GM15510 (cell line): Measurements from ENCODE around the gene CUBN.

Experiments used
- POLR2A ChIP-seq: IDR thresholded peaks from 3 replicates; pipeline ENCODE4 v1.6.1; 2011; ENCODE audit warnings: borderline replicate concordance; ENCODE audit not compliant: insufficient read length; ENCODE audit errors: extremely low read depth

Gene CUBN

GRCh38 chr10:17129741-17130140, at the start of gene CUBN:
TSS of gene CUBN (minus strand) at chr10:17129811. CDS start at chr10:17129765, 46 bp downstream.
- TF ChIP-seq POLR2A = no peak

DNA sequence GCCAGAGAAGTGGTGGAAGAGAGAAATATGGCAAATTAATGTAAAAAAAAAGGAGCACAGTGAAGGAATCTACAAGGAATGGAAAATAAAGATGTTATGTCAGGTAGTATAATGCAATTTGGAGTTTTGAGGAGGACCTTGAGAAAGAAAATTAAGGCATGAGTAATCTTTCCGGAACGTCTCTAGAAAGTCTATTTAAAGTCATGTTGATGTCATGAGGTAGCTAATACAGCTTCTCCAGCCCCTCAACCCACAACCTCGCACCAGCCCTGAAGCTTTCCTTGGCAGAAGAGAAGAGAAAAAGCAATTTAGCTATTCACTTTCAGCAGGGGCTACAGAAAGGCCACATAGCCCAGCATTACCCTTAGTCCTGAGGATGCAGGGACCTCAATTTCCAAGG, 49.4 kb upstream of the CUBN start:
- TF ChIP-seq POLR2A = no peak

DNA sequence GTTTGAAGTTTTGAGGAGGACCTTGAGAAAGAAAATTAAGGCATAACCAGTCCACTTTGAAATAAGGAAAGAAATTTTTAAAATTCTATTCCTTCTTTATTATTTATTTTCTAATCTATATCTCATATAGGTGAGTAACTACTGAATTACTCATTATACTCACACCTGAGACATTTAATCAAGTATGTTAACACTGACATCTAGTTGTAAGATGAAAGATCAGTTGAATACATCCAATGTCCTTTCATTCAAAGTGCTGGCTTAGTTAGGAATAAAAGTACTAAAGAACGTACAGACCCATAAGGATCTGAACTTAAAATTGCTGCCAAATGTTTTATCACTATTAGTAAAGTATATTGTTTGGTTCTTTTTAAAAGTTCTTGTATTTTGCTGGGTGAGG, 48.4 kb upstream of the CUBN start:
- no peak for TF ChIP-seq POLR2A

GRCh38 chr10:17177014-17177413, 47.4 kb upstream of the CUBN start:
- TF ChIP-seq POLR2A = no peak

DNA sequence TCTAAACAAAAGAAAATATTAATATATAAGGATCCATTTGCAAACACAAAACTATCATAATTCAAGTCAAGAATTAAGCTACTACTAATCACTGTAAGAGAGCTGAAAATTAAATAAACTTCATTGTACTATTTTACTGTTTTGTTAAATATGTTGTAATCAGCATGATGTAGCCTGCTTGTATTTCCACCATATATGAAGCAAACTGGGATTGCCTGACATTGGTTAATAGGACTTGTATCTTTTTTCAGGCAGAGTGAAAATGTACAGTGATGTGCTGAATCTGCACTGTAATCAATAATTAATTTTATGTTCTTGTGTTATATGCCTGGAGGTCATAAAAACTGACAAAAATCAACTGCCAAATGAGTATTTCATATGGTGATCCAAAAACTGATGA, 46.5 kb upstream of the CUBN start:
- no peak for TF ChIP-seq POLR2A

DNA sequence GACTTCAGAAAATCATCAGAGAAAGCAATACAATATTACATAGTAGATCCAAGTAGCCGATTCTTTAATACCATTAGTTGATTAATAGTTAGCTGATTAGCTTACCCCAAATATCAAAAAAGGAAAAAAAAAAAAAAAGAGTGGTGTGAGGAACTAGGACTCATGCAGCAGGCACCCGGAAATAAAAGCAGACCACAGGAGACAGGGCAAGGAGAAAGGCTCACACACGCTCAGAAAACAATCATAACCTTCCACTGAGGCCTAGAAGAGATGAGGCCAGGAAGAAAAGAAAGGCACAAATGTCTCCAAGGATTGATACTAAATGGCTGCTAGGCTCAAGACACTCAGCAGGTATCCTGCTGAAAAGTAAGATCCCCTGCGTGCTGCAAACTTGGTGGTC, 45.9 kb upstream of the CUBN start:
- TF ChIP-seq POLR2A = no peak

GRCh38 chr10:17174626-17175025, 45.0 kb upstream of the CUBN start:
- TF ChIP-seq POLR2A = no peak

DNA sequence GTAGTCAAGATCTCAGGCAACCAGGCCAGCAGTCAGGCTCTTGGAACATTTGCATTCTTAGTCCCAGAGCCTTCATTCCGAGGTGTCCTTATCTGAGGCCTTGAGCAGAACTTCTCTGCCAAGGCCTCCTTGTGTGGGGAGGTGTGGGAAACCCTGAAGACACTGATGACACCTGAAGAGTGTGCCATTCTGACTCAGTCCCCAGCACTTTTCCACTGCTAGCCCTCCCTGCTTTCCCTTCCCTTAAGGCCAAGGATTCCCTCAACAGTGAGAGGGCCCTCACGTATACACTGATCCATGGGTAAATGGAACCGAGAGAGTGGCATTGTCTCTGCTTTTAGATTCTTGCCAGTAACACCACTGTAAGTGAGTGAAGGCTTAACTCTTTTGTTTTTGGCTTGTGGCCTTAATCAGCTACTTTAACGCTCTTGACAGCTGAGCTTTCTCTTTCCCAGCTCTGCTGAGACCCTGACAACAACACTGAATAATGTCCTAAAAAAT, 41.6 kb upstream of the CUBN start:
- TF ChIP-seq POLR2A = no peak

DNA sequence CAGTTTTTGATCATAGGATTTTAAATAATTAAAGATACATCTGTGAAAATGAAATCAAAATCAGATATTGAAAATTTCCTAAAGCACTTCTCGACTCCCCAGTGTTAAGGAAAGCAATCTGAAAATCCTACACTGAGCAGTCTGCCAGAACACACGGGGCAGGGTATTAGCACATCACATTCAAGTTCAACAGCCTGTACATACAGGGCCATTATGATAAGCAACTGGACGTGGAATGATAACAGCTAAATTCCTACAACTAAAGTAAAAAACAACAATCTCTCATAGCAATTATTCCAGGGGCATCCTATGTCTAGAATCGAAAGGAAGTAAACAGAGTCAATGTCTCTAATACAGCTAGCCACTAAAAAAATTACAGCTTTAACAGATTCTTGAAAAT, 40.2 kb upstream of the CUBN start:
- no peak for TF ChIP-seq POLR2A

- no peak for TF ChIP-seq POLR2A
Observed at GRCh38 chr10:17166699-17167098, 37.1 kb upstream of the CUBN start.

GRCh38 chr10:17162828-17163227, 33.2 kb upstream of the CUBN start:
- TF ChIP-seq POLR2A = no peak

DNA sequence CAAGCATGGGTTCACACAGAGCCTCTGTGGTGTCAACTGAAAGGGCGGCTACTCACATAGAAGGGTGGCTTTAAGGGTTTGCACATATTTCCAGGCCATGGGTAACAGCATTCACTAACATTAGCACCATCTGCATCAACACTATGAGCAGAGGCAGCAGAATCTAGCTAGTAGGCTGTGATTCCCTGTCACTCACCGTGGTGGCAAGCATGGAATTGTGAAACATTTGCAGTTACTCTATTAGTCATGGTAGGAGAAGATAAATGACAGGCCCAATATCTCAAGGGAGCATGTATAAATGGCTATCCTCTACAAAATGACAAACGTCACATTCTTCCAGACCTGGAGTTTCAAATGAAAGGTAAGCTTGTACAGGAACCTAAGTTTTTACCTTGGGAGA, 32.2 kb upstream of the CUBN start:
- no peak for TF ChIP-seq POLR2A

- TF ChIP-seq POLR2A = no peak
Observed at GRCh38 chr10:17157024-17157423, 27.4 kb upstream of the CUBN start.

- no peak for TF ChIP-seq POLR2A
Observed at GRCh38 chr10:17155826-17156225, 26.2 kb upstream of the CUBN start.

DNA sequence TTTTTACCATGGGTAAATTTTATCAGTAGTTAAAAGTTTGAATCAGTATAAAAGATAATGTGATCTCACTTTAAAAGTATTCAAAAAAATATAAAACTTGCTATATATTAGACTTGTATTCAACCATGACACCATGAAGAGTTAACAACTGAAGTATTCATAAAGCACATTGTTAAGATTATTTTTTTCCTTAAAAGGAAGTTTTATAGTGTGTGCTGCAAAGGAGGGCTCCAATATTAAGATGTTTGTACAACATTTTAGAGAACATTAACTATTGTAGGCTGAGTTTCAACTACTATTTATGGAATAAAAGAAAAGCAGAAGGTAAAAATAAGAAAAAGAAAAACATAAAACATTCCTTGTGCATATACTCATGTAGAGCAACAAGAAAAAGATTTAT, 24.5 kb upstream of the CUBN start:
- TF ChIP-seq POLR2A = no peak

GRCh38 chr10:17153321-17153720, 23.7 kb upstream of the CUBN start:
- TF ChIP-seq POLR2A = no peak

DNA sequence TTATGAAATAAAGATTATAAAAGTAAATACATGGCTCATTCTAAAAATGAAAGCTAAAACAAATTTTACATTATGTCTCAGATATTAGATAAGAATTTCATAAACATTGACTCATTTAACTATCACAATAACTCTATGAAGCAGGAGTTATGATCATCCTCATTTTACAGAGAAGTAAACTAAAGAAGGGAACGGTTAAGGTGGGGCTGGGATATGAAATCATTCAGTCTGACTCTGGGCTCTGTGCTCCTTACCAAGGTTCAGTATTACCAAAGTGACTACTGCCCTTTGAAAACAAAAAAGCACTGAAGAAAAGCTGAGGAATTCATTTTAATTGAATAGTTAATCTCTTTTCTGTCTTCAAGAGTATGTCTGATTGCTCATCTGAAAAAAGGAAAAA, 22.1 kb upstream of the CUBN start:
- TF ChIP-seq POLR2A = no peak

- no peak for TF ChIP-seq POLR2A
Observed at GRCh38 chr10:17147884-17148489, 18.4 kb upstream of the CUBN start.

GRCh38 chr10:17146892-17147291, 17.3 kb upstream of the CUBN start:
- TF ChIP-seq POLR2A = no peak
